ENCODE data around the gene LRRC49.
"Not testable (repeated sequence)": the region's sequence is repeated elsewhere in the genome, so short reads cannot be mapped to it uniquely, and the experiment has no call there.

LRRC49 gene

GRCh38 chr15:70995383-70995970 is 102.9 kb downstream of the LRRC49 start:
- DNase-seq (ENCODE audit: low read depth), result no peak

- no peak for DNase-seq (ENCODE audit: low read depth)
Observed at GRCh38 chr15:70998319-70998718, 105.7 kb downstream of the LRRC49 start.

- no peak for DNase-seq (ENCODE audit: low read depth)
Observed at GRCh38 chr15:71002316-71002715, 109.7 kb downstream of the LRRC49 start.

- DNase-seq (ENCODE audit: low read depth), result no peak
Observed at GRCh38 chr15:71003319-71003718, 110.7 kb downstream of the LRRC49 start.

GRCh38 chr15:71004506-71004905 is 111.9 kb downstream of the LRRC49 start:
- not testable (repeated sequence) for DNase-seq (ENCODE audit: low read depth)

- DNase-seq (ENCODE audit: low read depth), result no peak
Observed at GRCh38 chr15:71005895-71006294, 113.3 kb downstream of the LRRC49 start.

- DNase-seq (ENCODE audit: low read depth), result no peak
Observed at GRCh38 chr15:71008250-71008870, 115.7 kb downstream of the LRRC49 start.

GRCh38 chr15:71010472-71010871 is 117.8 kb downstream of the LRRC49 start:
- DNase-seq (ENCODE audit: low read depth), result no peak

GRCh38 chr15:71010997-71011396 is 118.4 kb downstream of the LRRC49 start:
- no peak for DNase-seq (ENCODE audit: low read depth)

GRCh38 chr15:71011503-71012155 is 119.0 kb downstream of the LRRC49 start:
- DNase-seq (ENCODE audit: low read depth), result no peak

GRCh38 chr15:71013446-71013845 is 120.8 kb downstream of the LRRC49 start:
- no peak for DNase-seq (ENCODE audit: low read depth)

- no peak for DNase-seq (ENCODE audit: low read depth)
Observed at GRCh38 chr15:71015342-71015741, 122.7 kb downstream of the LRRC49 start.

- DNase-seq (ENCODE audit: low read depth), result not testable (repeated sequence)
Observed at GRCh38 chr15:71031232-71031631, 138.6 kb downstream of the LRRC49 start.

- not testable (repeated sequence) for DNase-seq (ENCODE audit: low read depth)
Observed at GRCh38 chr15:71035478-71035877, 142.9 kb downstream of the LRRC49 start.

GRCh38 chr15:71042356-71042922 is 149.8 kb downstream of the LRRC49 start:
- no peak for DNase-seq (ENCODE audit: low read depth)

- DNase-seq (ENCODE audit: low read depth), result no peak
Observed at GRCh38 chr15:71043373-71043772, 150.7 kb downstream of the LRRC49 start.

GRCh38 chr15:71044006-71044405 is 151.4 kb downstream of the LRRC49 start:
- no peak for DNase-seq (ENCODE audit: low read depth)

GRCh38 chr15:71046146-71046545 is 153.5 kb downstream of the LRRC49 start:
- DNase-seq (ENCODE audit: low read depth), result not testable (repeated sequence)

GRCh38 chr15:71048913-71049675 is 156.5 kb downstream of the LRRC49 start:
- no peak for DNase-seq (ENCODE audit: low read depth)

GRCh38 chr15:71049706-71050422 is 157.2 kb downstream of the LRRC49 start:
- no peak for DNase-seq (ENCODE audit: low read depth)

GRCh38 chr15:71050461-71050860 is 157.8 kb downstream of the LRRC49 start:
- no peak for DNase-seq (ENCODE audit: low read depth)

- no peak for DNase-seq (ENCODE audit: low read depth)
Observed at GRCh38 chr15:71051539-71051938, 158.9 kb downstream of the LRRC49 start.
